Astrocyte of the spinal cord (primary cell): Measurements from ENCODE around the gene FDXACB1.

Source experiments
- DNase-seq: peaks from one replicate; pipeline ENCODE4 v3.0.0; 2011; ENCODE audit warnings: low read depth, low spot score
- H3K4me3 ChIP-seq: 2 replicates; pipeline ENCODE4 v1.5.1; 2011; ENCODE audit warnings: low read depth, mild to moderate bottlenecking, low read length, moderate library complexity
- in situ Hi-C: cut with HindIII; loops from 2 replicates; pipeline ENCODE4 v1.10.0; 2017; ENCODE audit warnings: low sequenced_read_pairs
- TF ChIP-seq, protein P1 (sequence below): IDR thresholded peaks from 2 replicates; pipeline ENCODE4 v1.5.1; 2012; ENCODE audit warnings: low read depth, mild to moderate bottlenecking, low read length, inconsistent platforms

FDXACB1 gene, protein sequence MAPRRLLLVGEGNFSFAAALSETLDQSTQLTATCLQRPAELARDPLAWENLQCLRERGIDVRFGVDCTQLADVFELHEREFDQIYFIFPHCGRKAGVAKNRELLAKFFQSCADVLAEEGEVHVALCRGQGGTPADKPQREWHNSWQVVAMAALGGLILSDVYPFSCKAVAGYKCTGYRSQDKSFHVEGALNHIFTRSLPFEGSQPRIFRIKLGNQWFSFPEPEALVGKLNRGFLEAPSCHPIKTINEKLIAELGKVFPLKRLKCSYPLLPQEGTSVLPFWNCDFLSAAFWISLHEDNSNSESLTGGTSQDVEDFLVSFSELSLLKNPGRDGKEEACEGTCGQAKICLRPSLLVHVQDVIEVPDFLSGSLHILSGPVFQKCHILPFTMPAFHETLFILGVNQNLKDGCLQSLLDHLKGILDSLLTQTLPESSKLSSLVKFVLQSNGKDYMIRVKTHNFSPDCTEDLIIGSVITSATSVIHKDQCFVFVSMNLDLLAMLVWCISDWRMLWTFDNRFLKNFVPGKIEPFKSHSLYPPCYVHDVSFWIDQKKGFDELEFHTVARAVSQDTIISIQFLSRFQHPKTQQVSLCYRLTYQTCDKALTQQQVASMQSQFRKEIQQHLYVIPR

DNA sequence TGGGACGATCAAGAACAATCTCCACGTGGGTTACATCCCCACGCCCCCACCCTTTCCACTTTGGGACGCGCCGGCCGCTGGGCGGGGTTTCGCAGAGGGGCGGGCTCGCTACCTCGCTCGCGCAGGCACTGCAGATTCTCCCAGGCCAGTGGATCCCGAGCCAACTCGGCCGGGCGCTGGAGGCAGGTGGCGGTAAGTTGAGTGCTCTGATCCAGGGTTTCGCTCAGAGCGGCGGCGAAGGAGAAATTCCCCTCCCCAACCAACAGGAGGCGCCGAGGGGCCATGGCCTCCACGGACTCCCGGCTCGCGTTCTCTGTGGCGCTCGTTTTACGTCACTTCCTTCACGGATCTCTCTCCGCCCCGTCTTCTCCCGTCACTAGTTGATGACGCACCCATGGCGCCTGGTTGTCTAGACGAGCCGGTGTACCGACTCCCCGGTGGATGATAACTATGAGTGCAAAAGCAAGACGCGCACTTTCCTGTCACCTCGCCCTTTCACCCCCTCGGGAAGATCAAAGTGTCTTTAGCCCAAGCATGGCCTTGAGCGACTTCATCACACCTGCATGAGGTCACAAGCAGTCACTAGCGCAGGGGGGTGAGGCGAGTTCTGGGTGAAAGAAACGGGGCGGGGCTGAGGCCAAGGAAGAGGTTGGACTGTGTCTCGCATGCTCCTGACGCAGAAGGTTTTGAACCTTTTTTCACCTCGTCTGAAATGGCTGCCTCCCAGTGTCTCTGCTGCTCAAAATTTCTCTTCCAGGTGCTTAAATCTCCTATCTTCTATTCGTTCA is at the start of gene FDXACB1, which contains the start of gene CFAP68:
FDXACB1 (minus strand) TSS at position 317 of the 788 bp plus-strand sequence; CDS start at position 284, 33 bp downstream.
CFAP68 (plus strand) TSS at position 693 of the 788 bp plus-strand sequence; CDS start at position 713, 20 bp downstream.
- TF ChIP-seq, protein P1, sequence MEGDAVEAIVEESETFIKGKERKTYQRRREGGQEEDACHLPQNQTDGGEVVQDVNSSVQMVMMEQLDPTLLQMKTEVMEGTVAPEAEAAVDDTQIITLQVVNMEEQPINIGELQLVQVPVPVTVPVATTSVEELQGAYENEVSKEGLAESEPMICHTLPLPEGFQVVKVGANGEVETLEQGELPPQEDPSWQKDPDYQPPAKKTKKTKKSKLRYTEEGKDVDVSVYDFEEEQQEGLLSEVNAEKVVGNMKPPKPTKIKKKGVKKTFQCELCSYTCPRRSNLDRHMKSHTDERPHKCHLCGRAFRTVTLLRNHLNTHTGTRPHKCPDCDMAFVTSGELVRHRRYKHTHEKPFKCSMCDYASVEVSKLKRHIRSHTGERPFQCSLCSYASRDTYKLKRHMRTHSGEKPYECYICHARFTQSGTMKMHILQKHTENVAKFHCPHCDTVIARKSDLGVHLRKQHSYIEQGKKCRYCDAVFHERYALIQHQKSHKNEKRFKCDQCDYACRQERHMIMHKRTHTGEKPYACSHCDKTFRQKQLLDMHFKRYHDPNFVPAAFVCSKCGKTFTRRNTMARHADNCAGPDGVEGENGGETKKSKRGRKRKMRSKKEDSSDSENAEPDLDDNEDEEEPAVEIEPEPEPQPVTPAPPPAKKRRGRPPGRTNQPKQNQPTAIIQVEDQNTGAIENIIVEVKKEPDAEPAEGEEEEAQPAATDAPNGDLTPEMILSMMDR, result peak; percentile 94
- DNase-seq, result peak; percentile 98
- in situ Hi-C loops, result no loop called here
- peak within 1 kb of the TSS; percentile 69 for H3K4me3 ChIP-seq

DNA sequence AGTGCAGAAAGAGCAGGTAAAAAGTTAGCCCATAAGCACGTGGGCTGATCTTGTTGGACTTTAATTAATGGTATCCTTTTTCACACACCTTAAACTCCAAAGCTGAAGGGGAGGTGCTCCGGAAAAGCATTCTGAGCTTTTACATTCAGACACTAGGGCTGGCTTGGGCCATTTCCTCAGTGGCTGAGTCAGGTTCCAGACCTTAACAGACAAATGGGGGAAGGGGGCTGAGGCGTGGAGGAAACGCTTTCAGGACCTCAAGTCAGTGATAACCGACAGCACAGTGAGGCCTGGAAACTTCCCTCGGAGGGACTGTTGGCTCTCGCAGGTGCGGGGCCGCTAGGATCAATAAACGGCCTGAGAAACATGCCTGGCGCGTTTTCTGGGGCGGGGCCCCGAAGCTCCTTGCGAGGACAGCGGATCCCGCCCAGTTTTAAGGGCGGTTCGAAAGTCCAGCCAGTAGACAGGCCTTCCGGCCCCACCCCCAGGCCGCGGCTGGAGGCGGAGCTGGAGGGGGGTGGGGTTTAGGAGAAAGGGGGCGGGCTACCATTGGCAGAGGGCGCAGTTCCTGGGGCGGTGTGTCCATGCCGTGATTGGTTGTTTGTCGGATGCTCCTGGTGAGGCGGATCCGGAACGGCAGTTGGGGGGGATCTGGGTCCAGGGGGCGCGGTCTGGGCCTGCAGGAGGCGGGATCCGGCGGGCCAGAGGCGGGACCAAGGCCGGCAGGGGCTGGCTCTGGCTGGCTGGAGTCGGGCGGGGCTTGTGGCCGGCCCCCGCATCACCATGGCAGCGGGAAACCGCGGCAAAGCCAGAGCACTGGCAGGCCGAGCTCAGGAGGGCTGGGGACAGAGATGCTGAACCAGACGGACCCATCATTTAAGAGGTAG is 47.8 kb upstream of the FDXACB1 start:
- TF ChIP-seq, protein P1, result no peak
- DNase-seq, result peak; percentile 98
- peak overlapping the region; percentile 38 for H3K4me3 ChIP-seq
- in situ Hi-C loops, result no loop called here

DNA sequence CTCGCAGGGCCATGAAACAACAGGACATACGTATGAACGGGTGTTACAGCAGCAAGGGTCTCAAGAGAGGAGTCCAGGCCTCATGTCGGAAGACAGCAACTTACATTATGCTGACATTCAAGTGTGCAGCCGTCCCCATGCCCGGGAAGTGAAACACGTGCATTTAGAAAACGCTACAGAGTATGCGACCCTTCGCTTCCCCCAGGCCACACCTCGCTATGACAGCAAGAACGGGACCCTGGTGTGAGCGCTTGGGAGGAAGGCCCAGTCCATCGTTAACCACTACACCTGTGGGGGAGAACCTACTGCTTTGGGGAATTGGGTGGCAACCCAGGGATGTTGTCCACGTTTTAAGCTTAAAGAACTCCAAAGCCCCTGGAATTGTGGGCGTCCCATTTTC is 47.0 kb upstream of the FDXACB1 start:
- in situ Hi-C loops, result no loop called here
- DNase-seq, result no peak
- TF ChIP-seq, protein P1, result no peak
- no peak overlapping the region for H3K4me3 ChIP-seq

DNA sequence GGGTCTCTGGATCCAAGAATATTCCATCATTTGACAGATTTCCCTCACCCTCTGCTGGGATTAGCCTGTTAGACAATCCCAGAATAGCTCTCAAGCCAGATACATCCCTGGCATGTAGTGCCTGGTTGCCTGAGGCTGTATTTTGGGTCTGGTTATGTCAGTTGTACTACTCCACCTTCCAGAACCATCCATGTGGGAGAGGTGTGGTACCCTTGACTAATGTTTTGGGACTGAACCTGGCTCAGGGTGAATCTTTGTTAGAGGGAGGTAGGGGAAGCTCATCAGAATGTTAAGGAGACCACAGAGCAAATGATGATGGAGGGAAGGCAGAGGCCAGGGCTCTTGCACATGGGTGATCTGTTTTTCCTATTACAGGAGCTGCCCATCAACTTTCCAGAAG is 45.0 kb upstream of the FDXACB1 start:
- H3K4me3 ChIP-seq, result no peak overlapping the region
- no peak for DNase-seq
- in situ Hi-C loops, result no loop called here
- TF ChIP-seq, protein P1, result no peak

DNA sequence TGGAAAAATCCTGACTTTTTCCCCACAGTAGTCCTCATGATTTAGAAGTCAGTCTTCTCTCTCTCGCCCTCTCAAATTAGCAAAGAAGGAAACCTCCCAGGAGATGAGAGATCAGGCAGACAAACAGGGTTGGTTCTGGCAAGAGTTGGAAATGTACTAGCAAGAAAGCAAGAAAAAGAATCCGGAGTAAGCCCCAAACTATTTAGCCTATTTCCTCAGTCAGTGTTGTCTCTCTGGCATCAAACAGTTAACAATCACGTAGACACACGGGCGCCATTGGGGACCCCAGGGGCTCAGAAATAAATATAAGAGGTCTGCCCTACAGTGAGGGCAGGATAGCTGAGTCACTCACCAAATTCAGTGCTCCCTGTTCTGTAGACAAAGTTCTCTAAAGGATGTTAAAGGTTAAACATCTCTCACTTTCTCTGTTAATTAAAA is 44.4 kb upstream of the FDXACB1 start:
- DNase-seq, result peak; percentile 36
- TF ChIP-seq, protein P1, result no peak
- in situ Hi-C loops, result no loop called here
- no peak overlapping the region for H3K4me3 ChIP-seq
